Measurements from ENCODE around the gene FAM3D.

Gene FAM3D

DNA sequence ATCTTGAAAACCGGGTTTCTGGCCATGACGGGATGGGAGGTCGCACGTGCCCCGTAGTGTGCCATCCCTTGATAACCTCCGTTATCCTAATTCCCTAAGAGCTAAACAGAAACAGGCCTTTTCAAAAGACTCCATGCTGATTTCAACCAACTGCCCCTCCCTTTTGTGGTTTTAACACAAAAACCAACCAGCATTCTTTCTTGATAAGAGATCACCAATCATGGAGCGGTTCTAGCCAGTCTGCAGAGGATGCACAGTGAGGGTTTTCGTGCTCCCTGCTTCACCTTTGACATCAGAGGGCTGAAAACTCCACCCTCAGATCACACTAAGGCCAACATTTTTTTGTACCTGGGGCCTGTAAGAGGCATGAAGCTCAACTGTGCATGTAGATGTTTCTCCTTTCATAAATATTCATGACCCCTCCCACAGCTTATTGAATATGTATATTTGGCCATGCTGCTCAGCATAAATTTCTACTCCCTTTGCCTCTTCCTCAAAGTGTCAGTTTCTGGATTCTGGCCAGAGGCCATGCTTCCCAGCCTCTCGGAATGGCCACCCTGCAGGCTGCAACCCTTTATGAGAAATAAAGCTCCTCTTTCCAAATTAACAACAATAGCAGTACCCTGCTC is 41.3 kb downstream of the FAM3D start:
- no peak for DNase-seq

DNA sequence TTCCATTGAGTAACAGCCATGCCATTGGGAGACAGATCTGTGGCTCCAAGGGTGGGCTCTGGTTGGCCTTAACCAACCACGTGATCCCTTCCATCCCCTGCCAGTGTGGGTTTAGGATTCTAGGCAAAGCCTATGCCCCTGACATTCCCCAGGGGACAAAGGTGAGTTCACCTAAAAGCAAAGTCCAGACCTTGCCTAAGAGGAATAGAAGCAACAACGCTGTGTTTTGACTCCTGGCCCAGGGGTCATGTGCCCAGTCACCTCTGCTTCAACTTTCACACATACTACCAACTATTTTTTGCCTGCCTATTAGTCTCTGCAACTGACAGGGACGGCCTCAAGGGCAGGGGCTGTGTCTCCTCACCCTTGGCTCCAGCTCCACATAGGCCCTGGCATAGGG is 42.0 kb downstream of the FAM3D start:
- DNase-seq: no peak

DNA sequence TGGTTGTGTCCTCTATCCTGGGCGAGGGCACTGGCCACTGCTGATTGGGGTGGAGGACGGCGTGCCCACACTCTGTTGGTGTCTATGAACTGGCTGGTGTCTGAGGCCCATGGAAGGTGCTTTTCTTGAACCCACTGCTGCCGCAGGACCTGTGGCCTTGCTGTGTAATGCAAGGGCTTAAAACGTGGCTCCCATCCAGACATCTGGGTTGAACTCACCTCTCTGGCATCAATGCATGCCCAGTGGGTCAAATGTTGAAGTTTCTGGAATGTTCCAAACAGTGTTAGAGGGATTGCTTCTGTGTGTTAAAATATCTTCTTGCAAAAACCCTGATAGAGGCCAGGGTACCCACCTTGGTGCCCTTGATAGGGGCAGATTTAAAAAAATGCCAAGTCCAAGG is 42.6 kb downstream of the FAM3D start:
- DNase-seq: no peak

DNA sequence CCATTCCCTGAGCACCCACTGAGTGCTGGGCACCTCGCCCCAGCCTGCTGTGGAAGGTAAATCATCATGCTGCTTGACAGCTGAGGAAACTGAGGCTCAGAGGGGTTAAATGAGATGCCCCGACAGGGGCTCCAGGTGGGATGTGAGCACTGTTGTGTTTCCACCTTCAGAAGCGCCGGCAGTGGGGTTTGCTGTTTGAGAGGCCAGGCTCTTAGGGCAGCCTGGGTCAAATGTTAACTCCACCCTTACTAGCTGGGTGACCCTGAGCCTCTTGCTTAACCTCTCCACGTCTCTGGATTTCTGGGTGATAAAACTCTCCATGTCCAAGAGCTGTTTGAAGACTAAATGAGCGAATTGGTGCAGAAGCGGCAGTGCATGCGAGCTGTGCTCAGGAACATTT is 43.1 kb downstream of the FAM3D start:
- DNase-seq: no peak

DNA sequence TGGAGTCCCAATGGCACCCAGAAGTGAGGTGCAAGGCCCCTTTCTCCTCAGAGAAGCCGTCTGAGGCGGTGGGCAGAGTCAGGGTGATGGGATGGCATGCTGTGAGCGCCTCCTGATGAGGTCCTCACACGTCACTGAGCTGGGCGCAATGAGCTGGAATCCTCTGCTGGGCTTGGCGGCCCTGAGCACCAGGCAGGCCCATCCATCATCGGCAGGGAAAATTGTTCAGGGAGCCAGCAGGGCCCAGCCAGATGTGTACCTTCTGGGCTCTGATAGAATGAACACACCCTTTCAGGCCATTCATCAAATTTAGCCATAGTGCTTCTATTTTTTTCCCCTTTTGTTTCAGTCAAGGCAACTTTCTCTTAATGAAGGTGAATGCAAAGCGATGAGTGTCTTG is 43.7 kb downstream of the FAM3D start:
- DNase-seq: no peak

DNA sequence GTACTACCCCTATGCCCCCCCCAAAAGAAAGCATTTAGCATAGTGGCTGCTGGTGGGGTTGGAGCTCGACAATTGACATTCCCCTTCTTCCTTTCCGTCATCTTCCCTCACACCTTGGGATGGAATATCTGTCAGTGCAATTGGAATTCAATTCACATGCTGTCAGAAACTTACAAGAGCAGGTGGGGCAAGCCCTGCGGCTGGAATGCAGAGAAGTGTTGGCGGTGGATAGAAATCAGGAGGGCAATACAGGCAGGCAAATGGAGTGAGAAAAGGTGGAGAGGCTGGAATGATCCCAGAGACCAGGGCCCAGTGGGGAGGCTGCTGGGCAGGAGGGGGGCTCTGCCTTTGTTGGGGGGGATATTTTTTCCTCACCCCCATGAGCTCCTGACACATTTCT is 44.1 kb downstream of the FAM3D start:
- DNase-seq: no peak

DNA sequence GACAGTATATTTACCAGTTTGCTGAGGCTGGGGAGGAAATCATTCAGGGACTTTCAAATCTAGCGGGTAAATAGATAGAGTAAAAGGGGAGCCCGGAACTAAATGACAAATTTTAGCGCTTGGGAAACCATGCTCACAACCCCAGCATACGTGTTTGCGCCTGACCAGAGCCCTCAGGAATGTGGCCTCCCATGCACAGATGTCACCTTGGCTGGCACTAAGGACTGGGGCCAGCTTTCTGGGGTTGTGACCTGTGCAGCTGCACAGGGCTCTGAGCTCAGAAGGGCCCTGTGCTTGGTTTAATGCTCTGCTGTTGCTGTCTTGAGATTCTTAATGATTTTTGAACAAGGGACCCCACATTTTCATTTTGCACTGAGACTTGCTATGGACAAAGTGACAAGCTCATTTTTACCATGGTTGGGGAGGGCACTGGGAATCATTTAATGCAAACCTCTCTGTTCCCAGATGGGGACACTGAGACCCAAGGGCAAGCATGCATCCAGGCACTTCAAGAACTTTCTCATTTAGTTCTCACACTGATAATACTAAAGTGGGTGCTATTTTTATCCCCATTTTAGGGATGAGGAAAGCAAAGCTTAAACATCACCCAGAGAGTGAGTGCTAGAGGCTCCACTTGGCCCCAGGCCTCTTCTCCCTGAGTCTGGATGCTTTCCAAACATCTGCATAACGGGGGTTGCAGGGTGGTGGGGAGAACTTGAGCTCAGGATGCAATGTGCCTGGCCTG is 45.3 kb downstream of the FAM3D start:
- no peak for DNase-seq

DNA sequence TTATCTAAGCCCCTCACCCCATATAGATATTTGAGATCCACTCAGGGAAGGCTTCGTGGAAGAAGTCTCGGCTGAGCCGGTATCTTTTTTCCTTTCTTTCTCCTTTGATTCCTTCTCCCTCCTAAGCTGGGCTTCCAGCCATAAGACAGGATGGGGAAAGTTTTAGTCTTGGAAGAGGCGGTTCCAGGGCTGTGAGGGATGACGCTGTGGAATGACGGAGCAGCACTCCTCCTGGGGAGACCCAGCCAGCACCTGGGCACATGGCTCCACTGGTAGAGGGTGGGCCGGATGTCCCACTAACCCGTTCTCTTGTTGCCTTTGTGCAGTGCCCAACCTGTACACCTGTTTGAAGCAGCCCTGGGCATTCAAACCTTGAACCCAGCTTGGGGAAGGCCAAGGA is 46.2 kb downstream of the FAM3D start:
- no peak for DNase-seq

DNA sequence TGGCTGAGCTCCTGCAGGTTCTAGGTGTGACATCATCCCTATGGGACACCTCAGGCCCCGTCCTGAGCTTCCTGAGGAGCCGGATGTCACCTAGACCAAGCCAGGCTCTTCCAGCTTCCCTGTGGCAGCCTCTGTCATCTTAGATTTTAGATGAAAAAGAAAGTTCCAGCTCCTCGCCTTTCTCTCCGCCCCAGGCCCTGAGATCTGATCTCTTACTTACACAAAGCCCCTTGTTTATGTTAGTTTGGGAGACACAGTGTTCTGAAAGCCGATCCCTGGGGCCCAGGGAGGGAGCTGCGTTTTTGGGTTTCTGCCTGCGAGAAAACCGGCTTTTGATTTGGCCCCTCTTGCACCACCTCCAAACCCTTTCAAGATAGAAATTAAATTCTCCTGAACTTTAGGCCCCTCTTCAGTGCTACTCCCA is 49.2 kb downstream of the FAM3D start:
- DNase-seq: no peak

DNA sequence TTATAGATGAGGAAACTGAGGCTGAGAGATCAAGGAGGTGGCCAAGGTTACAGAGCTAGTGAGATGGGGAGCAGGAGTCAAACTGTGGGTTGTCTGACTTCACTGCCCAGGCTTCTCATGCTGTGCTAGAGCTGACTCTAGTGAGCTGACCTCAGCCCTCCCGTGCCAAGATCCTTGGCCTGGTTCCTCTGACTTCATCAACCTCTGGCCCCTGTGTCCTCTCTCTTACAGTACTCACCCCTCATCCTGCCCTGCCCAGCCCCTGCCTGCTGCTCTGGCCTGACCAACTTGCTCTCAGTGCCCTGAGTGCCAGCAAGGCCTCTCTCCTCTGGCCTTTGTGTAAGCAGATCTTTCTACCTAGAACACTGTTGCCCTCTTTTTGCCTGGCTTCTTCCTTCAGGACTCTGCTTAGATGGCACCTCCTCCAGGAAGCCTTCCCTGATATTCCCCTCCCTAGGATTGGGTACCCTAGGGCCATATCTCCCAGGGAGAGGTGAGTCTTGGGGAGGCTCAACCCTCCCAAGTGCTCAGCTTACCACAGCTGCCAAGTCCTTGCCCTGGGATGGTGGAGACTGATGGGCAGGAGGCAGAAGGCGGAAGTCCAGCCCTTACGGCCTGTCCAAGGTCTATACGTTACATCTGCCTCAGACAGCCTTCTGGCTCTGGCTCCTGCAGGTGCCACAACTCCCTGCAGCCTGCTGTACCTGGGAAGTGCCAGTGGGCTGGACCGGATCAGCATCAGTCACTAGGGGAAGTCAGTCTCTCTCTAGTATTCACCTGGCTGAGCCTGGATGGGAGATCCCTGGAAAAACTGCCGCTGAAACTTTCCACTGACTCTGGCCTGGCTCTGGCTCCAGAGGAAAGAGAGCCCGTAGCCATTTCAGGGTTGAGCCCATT is 53.1 kb downstream of the FAM3D start:
- no peak for DNase-seq

DNA sequence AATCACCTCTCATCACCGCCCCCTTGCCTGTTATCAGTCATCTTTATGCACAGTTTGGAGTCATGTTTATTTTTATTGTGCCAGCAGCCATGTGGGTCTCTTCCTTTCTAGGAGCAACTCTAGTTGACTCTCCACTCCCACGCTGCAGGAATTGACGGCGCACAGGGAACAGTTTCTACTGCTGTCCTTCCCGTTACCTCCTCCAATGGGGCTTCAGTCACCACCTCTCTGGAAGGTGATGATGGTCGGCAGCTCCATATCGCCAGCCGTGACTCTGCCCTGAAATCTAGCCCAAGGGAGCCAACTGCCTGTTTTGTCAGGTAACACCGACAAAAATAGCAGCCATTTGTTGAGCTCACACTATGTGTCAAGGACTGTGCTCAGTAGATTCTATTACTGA is 53.7 kb downstream of the FAM3D start:
- no peak for DNase-seq

DNA sequence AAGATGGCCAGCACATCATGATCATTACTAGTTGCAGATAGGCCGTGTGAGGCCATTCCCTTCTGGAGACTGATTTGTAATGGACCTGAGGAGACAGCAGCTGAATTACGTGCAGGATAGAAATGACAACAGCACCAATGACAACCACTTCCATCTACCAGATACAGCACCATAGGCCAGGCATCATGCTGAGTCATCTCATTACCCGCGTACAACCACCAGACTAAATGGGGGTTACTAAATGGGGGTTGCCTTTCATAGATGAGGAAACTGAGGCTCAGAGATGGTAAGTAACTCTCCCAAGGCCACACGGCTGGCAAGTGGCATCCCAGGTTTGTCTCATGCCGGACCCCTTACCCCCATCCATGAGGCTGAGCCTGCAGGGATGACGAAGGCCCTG is 56.6 kb downstream of the FAM3D start:
- no peak for DNase-seq

DNA sequence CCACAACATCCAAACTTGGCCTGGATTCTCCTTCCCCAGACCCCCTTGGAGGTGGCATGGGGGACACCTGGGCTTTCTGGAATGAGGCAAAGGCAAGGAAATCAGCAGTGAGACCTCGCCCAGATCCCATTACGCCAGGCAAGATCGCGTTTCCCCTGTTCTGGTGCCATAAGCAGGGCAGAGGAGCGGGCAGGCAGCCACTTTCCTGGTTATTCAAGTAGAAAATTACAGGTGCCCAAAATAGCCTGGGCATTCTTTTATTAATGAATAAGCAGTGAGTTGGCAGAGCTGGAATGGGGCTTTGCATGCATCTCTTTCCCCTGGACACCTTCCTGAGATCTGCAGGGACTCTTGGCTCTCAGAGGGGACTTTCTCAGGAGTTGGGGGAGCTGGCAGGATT is 57.9 kb downstream of the FAM3D start:
- DNase-seq: no peak

DNA sequence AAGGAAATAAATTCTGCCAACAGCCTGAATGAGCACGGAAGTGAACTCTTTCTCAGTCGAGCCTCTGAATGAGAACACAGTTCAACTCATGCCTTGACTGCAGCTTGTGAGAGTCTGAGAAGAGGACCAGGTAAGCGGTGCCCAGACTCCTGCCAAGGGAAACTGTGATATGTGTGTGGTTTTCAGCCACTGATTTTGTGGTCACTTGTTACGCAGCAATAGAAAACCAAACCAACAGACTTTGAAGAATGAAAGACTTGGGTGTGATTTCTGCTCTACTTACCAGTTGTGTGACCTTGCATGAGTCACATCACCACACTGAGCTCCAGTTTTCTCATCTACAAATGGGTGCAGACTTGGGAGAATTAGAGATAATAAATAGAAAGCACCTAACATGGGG is 58.8 kb downstream of the FAM3D start:
- no peak for DNase-seq

DNA sequence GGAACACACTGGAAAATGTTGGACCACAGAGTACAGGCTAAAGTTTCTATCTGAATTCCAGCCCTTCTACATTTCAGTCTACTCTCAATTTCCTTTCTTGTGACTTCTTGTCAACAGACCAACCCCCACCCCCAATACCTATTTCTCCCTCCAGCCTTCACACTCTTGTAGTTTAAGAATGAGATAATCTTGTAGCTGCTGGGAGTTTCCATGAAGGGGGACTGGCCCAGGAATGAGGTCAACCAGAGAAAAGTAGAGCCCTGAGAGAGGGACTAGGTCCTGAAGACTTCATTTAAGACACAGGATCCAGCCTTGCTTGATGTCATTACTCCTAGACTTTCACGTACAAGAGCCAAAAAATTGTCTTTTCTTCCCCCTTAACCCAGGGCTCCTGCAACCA is 59.9 kb downstream of the FAM3D start:
- DNase-seq: no peak

DNA sequence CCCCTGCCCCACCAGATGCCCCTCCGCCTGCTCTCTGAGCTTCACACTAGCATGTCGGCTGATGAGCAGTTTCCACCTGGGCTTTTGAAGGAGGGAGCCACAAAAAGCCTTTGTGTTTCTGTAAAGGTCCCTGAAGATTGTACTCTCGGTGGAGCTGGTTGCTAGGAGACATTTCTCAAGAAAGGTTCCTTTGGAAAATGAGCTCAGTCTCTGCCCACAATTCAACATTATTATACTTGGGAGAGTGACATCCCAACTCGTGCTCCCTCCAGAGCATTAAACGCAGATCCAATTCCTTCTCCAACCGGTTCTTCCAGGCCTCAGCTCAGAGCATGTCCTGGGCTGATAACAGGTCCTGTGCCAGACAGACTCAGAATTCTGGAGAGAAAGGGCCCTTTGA is 62.5 kb downstream of the FAM3D start:
- no peak for DNase-seq

DNA sequence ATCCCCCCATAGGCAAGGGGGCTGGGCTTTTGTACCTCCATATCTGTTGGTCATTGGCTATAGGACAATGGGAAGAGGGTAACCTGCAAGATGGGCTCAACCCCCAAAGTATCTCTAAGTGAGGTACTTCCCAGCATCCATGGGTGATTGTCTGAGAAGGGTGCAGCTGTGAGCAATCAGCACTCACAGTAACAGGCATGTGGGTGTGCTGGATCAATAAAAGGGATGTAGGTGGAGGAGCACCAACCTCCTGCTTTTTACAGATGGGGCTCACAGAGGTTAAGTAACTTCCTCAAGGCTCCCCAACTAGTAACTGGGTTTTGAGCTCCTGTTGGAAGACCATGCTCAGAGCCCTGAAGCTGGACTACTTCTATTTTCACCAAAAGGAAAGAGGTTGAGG is 63.0 kb downstream of the FAM3D start:
- no peak for DNase-seq

DNA sequence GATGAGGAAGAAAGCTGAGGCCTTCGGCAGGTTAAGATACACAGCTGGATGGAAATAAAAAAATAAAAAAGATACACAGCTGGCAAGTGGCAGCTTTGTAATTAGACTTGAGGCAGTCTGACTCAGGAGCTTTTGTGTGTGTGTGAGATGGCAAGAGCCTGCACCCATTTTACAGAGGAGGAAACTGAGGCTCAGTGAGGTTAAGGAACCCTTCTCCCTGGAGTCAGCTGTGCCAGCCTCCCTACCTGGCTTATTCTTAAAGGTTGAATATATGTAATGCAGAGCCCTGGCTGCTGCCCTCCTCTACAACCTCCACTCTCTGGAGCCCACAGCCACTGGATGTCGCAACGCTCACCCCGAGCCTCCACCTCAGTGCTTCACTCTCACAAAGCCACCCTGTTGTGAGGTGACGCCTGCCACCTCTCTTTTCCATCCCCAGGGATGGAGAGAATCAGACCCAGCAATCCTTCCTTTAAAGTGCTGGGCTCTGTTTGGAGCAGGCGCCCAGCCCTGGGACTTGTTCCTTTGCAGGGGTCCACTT is 68.7 kb downstream of the FAM3D start:
- no peak for DNase-seq

DNA sequence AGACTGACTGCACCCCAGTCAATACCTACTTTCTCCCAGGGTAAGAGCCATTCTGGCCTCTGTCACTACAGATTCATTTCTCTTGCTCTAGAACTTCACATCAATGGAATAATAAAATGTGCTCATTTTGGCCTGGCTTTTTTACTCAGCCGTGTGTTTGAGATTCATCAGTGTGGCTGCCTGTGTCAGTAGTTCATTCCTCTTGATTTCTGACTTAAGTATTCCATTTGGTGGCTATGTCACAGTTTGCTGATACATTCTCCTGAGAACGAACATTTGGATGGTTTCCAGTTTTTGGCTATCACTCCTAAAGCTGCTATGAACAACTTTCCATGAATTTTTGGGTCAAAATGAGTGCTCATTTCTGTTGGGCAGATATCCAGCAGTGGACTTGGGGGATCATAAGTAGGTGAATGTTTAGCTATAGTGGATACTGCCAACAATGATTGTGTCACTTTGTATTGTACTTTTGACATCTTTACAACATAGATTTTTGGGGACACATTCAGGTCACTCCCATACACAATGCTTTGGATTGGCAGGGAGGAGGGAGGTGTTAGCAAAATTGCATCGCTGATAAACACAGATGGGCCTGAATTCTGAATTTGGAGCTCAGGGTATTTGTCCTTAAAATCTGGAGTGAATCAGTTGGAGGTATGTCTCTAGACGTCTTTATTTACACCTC is 69.6 kb downstream of the FAM3D start:
- DNase-seq: no peak

DNA sequence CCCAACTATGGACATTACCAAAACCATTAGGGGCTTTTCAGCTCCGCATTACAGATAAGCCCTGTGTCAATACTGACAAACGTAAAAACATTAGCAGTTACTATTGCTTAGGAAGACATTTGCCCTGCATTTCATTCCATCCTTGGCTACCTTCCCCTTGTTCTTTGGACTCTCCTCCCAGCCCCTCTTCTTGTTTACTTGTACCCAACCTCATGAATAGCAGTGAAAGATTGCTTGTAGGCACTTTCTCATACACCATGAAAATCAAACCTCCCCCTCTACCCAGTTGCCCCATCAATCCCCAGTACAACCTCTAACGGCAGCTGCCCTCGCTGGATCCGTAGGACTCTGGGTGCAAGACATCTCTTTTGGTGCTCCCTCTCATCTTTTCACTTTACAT is 72.5 kb downstream of the FAM3D start:
- no peak for DNase-seq

DNA sequence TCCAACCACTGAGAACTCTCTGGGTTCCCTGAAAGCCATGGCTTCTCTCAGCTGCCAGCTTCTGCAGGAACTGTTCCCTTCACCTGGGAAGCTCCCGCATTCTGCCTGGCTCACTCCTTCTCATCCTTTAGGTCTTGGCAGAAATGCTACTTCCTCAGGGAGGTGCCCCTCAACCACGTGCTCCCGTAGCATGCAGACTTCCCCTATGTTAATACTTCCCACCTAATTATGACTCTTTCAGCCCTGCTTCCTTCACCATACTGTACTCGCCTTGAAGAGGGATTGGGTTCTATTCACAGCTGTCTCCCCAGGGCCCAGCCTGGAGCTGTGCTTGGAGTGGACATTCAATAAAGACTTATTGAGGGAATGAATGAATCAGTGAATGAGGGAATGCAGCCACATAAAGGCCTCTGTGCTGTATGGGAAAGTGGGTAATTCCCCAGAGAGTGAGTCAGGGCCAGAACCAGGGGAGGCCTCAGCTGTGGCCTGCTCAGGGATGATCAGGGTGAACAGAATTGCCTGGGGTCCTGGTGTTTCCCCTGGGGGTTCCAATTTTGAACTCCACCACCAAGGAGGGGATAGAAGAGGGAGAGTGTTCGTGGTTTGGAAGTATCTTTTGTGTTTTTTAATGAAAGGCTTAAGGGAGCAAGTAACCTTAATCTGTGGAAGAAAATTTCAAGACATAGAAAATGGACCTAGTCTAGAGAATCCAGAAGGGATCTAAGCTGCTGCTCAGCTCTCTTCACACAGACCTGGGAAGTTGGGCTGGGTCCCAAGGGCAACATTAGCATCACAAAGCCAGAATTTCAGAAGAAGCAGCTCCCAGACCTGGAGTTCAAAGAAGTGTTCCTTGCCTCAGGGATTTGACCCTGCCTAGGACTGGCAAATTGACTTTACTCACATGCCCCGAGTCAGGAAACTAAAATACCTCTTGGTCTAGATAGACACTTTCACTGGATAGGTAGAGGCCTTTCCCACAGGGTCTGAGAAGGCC is 74.8 kb downstream of the FAM3D start:
- DNase-seq: no peak

All from GOT3 (cell line).